Esophagus squamous epithelium (tissue), 5 donors: Measurements from ENCODE around the gene ETFRF1. TPM values are rescaled to one million over a fixed set of nuclear protein-coding genes. Genes with fewer than 3 reads are reported as not detected.

Experiments
- DNase-seq: peaks from one replicate; lab custom pipeline; 2025; lab: John Stamatoyannopoulos, UW
- H3K27ac ChIP-seq, 4 donors: fragments of 200-600 bp; sonication (generic); one replicate each; pipeline ENCODE4 v1.5.1; 2016 to 2019; ENCODE audit warnings: mild to moderate bottlenecking in 1 of 4
- H3K27me3 ChIP-seq, 4 donors: fragments of 200-600 bp; sonication (generic); 1 replicate in 3 of 4; 2 replicates in 1 of 4; pipeline versions ENCODE4 v1.5.1 to v1.6.0; 2017 to 2021; ENCODE audit warnings: antibody characterized with exemption in 1 of 4
- H3K36me3 ChIP-seq, 3 donors: fragments of 200-600 bp; sonication (generic); one replicate each; pipeline ENCODE4 v1.5.1; 2016 to 2019
- H3K4me1 ChIP-seq, 3 donors: fragments of 200-600 bp; sonication (generic); one replicate each; pipeline ENCODE4 v1.5.1; 2017 to 2019
- H3K4me3 ChIP-seq, 4 donors: fragments of 200-600 bp; sonication (generic); 1 replicate in 3 of 4; 2 replicates in 1 of 4; pipeline ENCODE4 v1.5.1; 2016 to 2019; ENCODE audit warnings: mild to moderate bottlenecking in 2 of 4, moderate library complexity in 1 of 4
- H3K9me3 ChIP-seq, 3 donors: fragments of 200-600 bp; sonication (generic); one replicate each; pipeline ENCODE4 v1.5.1; 2016 to 2019
- POLR2A ChIP-seq, 4 donors: fragments of 450-650 bp; IDR thresholded peaks; one replicate each; pipeline ENCODE4 v1.6.1; 2017; ENCODE audit warnings: antibody characterized with exemption in 4 of 4, mild to moderate bottlenecking in 4 of 4, moderate library complexity in 3 of 4
- WGBS, 2 donors: methylation state at CpG; one replicate each; pipeline ENCODE4 v1.1.5; 2018; 5-methylcytosine and 5-hydroxymethylcytosine counted together
- intact Hi-C: fragments of 100-400 bp; cut with DNase I; formaldehyde crosslinking; loops from one replicate; pipeline ENCODE4 v1.15.0; 2022
- total RNA-seq, 4 donors: library from RNA; depleted of rRNA; stranded (reverse); fragments of >200 nt; gene quantifications; one replicate each; pipeline ENCODE4 v1.1.0, GENCODE V29; 2016
- TF ChIP-seq, protein P1 (sequence below), 6 experiments: fragments of 450-650 bp in 4 of 6; fragments of 200-600 bp in 2 of 6; sonication (generic) in 2 of 6; IDR thresholded peaks; one replicate each; pipeline ENCODE4 v1.5.1; 2016 to 2019; ENCODE audit warnings: antibody characterized with exemption in 6 of 6, mild to moderate bottlenecking in 4 of 6, moderate library complexity in 4 of 6
- donor health status: DM: yes; HTN: yes; CAD: no.

The ETFRF1 gene
- total RNA-seq, 4 donors from 2014 or later: 18.3 to 26.7 (median 25.3) TPM

DNA sequence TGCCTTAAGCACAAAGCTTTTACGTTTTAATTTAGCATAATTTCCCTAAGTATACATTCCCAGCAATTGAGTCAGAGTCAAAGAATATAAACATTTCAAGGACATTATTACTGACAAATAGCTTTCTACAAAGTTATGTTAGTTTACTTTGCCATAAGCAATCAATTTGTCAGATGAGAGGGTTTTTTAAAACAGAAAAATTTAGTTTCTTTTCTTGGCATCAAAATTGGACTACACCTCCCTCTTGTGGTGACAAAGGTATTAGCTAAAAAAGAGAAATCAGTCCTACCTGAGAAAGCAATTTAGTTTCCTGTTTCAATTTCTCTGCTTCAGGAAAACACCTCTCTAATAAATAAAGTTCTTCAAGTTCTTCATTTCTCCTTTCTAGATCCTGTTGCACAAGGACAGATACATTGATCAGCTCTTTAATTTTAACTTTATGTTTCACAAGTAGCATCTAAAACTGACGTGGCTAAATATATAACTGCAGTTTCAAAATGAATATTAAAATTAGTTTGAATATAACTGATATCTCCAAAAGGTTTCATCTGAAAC lies 39.9 kb upstream of the ETFRF1 start:
- H3K27ac ChIP-seq: no peak overlapping the region
- H3K36me3 ChIP-seq: no peaks in the 10 kb centered on the region
- no peaks in the 10 kb centered on the region for H3K9me3 ChIP-seq
- H3K4me1 ChIP-seq: peaks cover 0 to 5% (median 0%) of the 10 kb centered on the region in 3 donors
- intact Hi-C loops: no loop called here
- peak overlapping the region in 1 of 4 donors; percentile 18 for H3K4me3 ChIP-seq
- H3K27me3 ChIP-seq: no peaks in the 10 kb centered on the region
- TF ChIP-seq, protein P1, sequence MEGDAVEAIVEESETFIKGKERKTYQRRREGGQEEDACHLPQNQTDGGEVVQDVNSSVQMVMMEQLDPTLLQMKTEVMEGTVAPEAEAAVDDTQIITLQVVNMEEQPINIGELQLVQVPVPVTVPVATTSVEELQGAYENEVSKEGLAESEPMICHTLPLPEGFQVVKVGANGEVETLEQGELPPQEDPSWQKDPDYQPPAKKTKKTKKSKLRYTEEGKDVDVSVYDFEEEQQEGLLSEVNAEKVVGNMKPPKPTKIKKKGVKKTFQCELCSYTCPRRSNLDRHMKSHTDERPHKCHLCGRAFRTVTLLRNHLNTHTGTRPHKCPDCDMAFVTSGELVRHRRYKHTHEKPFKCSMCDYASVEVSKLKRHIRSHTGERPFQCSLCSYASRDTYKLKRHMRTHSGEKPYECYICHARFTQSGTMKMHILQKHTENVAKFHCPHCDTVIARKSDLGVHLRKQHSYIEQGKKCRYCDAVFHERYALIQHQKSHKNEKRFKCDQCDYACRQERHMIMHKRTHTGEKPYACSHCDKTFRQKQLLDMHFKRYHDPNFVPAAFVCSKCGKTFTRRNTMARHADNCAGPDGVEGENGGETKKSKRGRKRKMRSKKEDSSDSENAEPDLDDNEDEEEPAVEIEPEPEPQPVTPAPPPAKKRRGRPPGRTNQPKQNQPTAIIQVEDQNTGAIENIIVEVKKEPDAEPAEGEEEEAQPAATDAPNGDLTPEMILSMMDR (IDR thresholded peaks at IDR 0.05): peak; percentile 29 to 70 (median 55)
- TF ChIP-seq POLR2A (IDR thresholded peaks at IDR 0.05): no peak
- 44 to 53% methylated on average over 2 of the region's 2 CpGs for WGBS, 2 donors
- no peak for DNase-seq

DNA sequence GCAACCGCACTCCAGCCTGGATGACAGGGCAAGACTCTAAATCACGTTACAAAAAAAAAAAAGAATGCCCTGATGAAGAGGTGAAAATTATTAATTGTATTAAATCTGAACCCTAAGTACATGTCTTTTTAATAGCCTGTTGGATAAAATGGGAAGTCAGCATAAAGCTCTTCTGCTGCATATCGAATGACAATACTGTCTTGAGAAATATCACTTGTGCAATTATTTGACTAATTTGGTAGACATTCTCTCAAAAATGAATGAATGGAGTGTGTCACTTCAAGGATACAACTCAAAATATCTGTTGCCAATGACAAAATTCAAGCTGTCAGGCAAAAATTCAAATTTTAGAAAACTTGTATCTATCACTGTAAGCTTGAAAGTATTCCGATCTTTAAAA lies 39.0 kb upstream of the ETFRF1 start:
- intact Hi-C loops: no loop called here
- Histone ChIP-seq H3K9me3 (no peaks in the 10 kb centered on the region), H3K27ac (no peak overlapping the region), H3K4me3 (no peak overlapping the region), H3K27me3 (no peaks in the 10 kb centered on the region), H3K4me1 (peaks cover 0 to 5% (median 0%) of the 10 kb centered on the region in 3 donors), H3K36me3 (no peaks in the 10 kb centered on the region)
- no peak for DNase-seq
- WGBS, 2 donors: 84 to 86% methylated on average over 4 of the region's 4 CpGs
- TF ChIP-seq POLR2A (IDR thresholded peaks at IDR 0.05): no peak
- TF ChIP-seq, protein P1 (IDR thresholded peaks at IDR 0.05): no peak

DNA sequence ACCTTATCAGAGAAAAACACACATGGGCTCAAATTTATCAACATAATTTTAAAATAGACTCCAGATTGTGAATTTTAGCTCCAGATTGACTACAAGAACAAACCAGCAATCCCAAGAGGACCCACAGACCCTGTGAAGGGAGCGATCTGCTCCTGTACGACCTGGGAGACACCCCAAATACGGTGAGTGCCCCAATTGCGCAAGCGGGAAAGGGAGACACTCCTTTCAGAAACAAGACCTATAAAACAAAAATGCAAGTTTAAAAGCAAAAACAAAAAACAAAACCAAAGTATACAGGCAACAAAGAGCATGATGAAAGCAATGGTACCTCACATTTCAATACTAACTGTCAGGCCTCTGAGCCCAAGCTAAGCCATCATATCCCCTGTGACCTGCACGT lies 32.2 kb upstream of the ETFRF1 start:
- WGBS, 2 donors: 74 to 95% methylated on average over 6 of the region's 6 CpGs
- Histone ChIP-seq H3K4me3 (no peak overlapping the region), H3K27me3 (no peaks in the 10 kb centered on the region), H3K36me3 (no peaks in the 10 kb centered on the region), H3K27ac (no peak overlapping the region), H3K4me1 (no peaks in the 10 kb centered on the region), H3K9me3 (no peaks in the 10 kb centered on the region)
- intact Hi-C loops: no loop called here
- no peak for DNase-seq
- TF ChIP-seq, protein P1 (IDR thresholded peaks at IDR 0.05): no peak

DNA sequence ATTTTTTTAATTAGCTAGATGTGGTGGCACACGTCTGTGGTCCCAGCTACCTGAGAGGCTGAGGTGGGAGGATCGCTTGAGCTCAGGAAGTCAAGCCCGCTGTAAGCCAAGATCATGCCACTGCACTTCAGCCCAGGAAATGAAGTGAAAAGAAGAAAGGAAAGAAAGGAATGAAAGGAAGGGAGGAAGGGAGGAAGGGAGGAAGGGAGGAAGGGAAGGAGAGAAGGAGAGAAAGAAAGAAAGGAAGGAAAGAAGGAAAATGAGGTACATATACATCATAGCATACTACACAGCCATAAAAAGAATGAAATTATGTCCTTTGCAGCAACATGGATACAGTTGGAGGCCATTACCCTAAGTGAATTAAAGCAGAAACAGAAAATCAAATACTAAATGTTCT lies 12.3 kb upstream of the ETFRF1 start:
- intact Hi-C loops: no loop called here

DNA sequence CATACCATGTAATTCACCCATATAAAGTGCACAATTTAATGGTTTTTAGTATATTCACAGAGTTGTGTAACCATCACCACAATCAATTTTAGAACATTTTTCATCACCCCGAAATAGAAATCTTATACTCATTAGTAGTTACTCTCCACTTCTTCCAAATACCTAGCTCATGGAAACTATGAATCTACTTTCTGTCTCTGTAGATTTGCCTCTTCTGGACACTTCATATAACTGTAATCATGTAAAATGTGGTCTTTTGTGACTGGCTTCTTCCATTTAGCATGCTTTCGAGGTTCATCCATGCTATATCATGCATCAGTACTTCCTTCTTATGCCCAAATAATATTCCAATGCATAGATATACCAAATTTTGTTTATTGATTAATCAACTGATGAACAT lies 10.9 kb upstream of the ETFRF1 start:
- Histone ChIP-seq H3K4me3 (no peak overlapping the region), H3K4me1 (peaks cover 0 to 9% (median 0%) of the 10 kb centered on the region in 3 donors), H3K9me3 (no peaks in the 10 kb centered on the region), H3K27ac (no peak overlapping the region), H3K27me3 (no peaks in the 10 kb centered on the region), H3K36me3 (no peaks in the 10 kb centered on the region)
- intact Hi-C loops: no loop called here
- DNase-seq: no peak
- WGBS, 2 donors: 50 to 52% methylated on average over 2 of the region's 2 CpGs
- TF ChIP-seq, protein P1 (IDR thresholded peaks at IDR 0.05): no peak
- no peak for TF ChIP-seq POLR2A (IDR thresholded peaks at IDR 0.05)

More for the DNA sequence above, 12.3 kb upstream of the ETFRF1 start:
- no peak for DNase-seq
- H3K36me3 ChIP-seq: no peaks in the 10 kb centered on the region
- H3K27ac ChIP-seq: no peak overlapping the region
- WGBS, 2 donors: 83 to 91% methylated on average over 3 of the region's 3 CpGs
- H3K27me3 ChIP-seq: no peaks in the 10 kb centered on the region
- H3K4me3 ChIP-seq: no peak overlapping the region
- H3K9me3 ChIP-seq: no peaks in the 10 kb centered on the region
- TF ChIP-seq, protein P1 (IDR thresholded peaks at IDR 0.05): no peak
- no peak for TF ChIP-seq POLR2A (IDR thresholded peaks at IDR 0.05)
- peaks cover 0 to 4% (median 0%) of the 10 kb centered on the region in 3 donors for H3K4me1 ChIP-seq
